Sigmoid colon (tissue), 4 donors: ENCODE measurements around the gene TENM3.

Experiments used
- CTCF ChIP-seq, 4 experiments: fragments of 450-650 bp in 3 of 4; fragments of 200-600 bp in 1 of 4; IDR thresholded peaks; one replicate each; pipeline ENCODE4 v1.5.1; 2016 to 2019; ENCODE audit warnings: antibody characterized with exemption in 4 of 4, mild to moderate bottlenecking in 3 of 4, moderate library complexity in 2 of 4
- EP300 ChIP-seq, 4 donors: sonication (generic); formaldehyde crosslinking; IDR thresholded peaks; one replicate each; pipeline ENCODE4 v1.6.1; 2017; ENCODE audit warnings: antibody characterized with exemption in 4 of 4
- POLR2A ChIP-seq, 2 donors: fragments of 450-650 bp; IDR thresholded peaks; one replicate each; pipeline ENCODE4 v1.6.1; 2016; ENCODE audit warnings: antibody characterized with exemption in 2 of 2, mild to moderate bottlenecking in 2 of 2, moderate library complexity in 2 of 2

- TF ChIP-seq CTCF (IDR thresholded peaks at IDR 0.05) (no peak), POLR2A (IDR thresholded peaks at IDR 0.05) (no peak), EP300 (IDR thresholded peaks at IDR 0.05) (no peak)
These were observed 509.1 kb downstream of the TENM3 start for GRCh38 chr4:182752158-182752910.
